ENCODE results near the gene DENND2D.

DNA sequence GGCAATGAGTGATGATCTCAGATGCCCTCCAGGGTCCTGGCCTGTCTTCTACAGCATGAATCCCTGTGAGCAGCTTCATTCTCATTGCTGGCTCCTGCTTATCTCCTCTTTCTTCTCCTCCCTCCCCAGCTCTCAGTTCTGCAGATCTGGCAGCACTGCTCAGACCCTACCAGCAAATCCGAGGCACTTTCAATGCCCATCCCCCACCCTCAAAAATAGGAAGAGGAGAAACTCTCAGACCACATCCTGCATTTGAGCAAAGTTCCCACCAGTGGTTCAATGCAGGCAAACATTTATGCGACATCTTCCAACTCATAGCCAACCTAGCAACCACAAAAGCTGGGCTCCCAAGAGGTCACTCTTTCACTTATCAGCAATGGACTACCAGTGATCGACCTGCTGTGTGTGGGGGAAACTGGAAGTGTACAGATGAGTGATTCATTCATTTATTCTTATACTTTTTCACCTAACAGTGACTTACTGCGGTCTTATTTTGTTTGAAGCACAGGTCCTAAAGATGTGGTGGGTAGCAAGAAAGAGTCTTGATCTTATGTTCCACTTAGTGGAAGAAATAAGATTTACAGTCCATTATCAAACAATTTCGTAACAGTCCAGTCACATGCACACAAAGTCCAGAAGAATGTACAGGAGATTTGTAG lies 21.3 kb upstream of the DENND2D start:
- TF ChIP-seq, protein P1, sequence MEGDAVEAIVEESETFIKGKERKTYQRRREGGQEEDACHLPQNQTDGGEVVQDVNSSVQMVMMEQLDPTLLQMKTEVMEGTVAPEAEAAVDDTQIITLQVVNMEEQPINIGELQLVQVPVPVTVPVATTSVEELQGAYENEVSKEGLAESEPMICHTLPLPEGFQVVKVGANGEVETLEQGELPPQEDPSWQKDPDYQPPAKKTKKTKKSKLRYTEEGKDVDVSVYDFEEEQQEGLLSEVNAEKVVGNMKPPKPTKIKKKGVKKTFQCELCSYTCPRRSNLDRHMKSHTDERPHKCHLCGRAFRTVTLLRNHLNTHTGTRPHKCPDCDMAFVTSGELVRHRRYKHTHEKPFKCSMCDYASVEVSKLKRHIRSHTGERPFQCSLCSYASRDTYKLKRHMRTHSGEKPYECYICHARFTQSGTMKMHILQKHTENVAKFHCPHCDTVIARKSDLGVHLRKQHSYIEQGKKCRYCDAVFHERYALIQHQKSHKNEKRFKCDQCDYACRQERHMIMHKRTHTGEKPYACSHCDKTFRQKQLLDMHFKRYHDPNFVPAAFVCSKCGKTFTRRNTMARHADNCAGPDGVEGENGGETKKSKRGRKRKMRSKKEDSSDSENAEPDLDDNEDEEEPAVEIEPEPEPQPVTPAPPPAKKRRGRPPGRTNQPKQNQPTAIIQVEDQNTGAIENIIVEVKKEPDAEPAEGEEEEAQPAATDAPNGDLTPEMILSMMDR (IDR thresholded peaks at IDR 0.05; ENCODE audit: poor library complexity, severe bottlenecking): no peak
- TF ChIP-seq RAD21 (conservative IDR thresholded peaks at IDR 0.05) (no peak), POLR2AphosphoS5 (IDR thresholded peaks at IDR 0.05) (no peak), MXI1 (conservative IDR thresholded peaks at IDR 0.05; ENCODE audit: poor library complexity, severe bottlenecking) (no peak), EZH2 (IDR thresholded peaks at IDR 0.05; ENCODE audit: borderline replicate concordance, insufficient read depth, low read length, poor library complexity, severe bottlenecking) (no peak), EP300 (conservative IDR thresholded peaks at IDR 0.05; ENCODE audit: poor library complexity, severe bottlenecking) (no peak), TAF1 (IDR thresholded peaks at IDR 0.05; ENCODE audit: low read depth) (no peak)

All from neural cell (in vitro differentiated cells).